ENCODE measurements around the gene ARID1B. TPM values are rescaled to one million over a fixed set of nuclear protein-coding genes. Genes with fewer than 3 reads are reported as not detected.

The ARID1B gene
- total RNA-seq, 1 donor from 2014 or later = 66.3 TPM

GRCh38 chr6:157168471-157168870 is 391.3 kb downstream of the ARID1B start:
- peaks cover 2% of the 10 kb centered on the region for H3K4me1 Mint-ChIP-seq (ENCODE audit: low read depth)
- no peak for DNase-seq (ENCODE audit: low spot score)
- H3K36me3 Mint-ChIP-seq (ENCODE audit: low read depth) = peaks cover 19% of the 10 kb centered on the region
- H3K9me3 Mint-ChIP-seq = no peaks in the 10 kb centered on the region
- H3K27ac Mint-ChIP-seq = no peak overlapping the region
- H3K4me3 Mint-ChIP-seq (ENCODE audit: low read depth) = no peak overlapping the region
- H3K27me3 Mint-ChIP-seq (ENCODE audit: low read depth) = no peaks in the 10 kb centered on the region
- intact Hi-C loops (cut with micrococcal nuclease) = no loop called here

- H3K27me3 Mint-ChIP-seq (ENCODE audit: low read depth) = no peaks in the 10 kb centered on the region
- no peaks in the 10 kb centered on the region for H3K9me3 Mint-ChIP-seq
- intact Hi-C loops (cut with micrococcal nuclease) = no loop called here
- H3K4me1 Mint-ChIP-seq (ENCODE audit: low read depth) = peaks cover 2% of the 10 kb centered on the region
- no peak for DNase-seq (ENCODE audit: low spot score)
- H3K27ac Mint-ChIP-seq = no peak overlapping the region
- H3K4me3 Mint-ChIP-seq (ENCODE audit: low read depth) = no peak overlapping the region
- H3K36me3 Mint-ChIP-seq (ENCODE audit: low read depth) = peaks cover 23% of the 10 kb centered on the region
Measured at GRCh38 chr6:157169226-157169625, 392.0 kb downstream of the ARID1B start.

GRCh38 chr6:157169656-157170055 is 392.5 kb downstream of the ARID1B start:
- Mint-ChIP-seq H3K4me3 (ENCODE audit: low read depth) (no peak overlapping the region), H3K36me3 (ENCODE audit: low read depth) (peaks cover 25% of the 10 kb centered on the region), H3K27me3 (ENCODE audit: low read depth) (no peaks in the 10 kb centered on the region), H3K4me1 (ENCODE audit: low read depth) (peaks cover 2% of the 10 kb centered on the region), H3K27ac (no peak overlapping the region), H3K9me3 (no peaks in the 10 kb centered on the region)
- DNase-seq (ENCODE audit: low spot score) = no peak
- intact Hi-C loops (cut with micrococcal nuclease) = no loop called here

GRCh38 chr6:157170535-157170934 is 393.4 kb downstream of the ARID1B start:
- H3K4me3 Mint-ChIP-seq (ENCODE audit: low read depth) = no peak overlapping the region
- H3K36me3 Mint-ChIP-seq (ENCODE audit: low read depth) = peaks cover 25% of the 10 kb centered on the region
- H3K9me3 Mint-ChIP-seq = no peaks in the 10 kb centered on the region
- peaks cover 2% of the 10 kb centered on the region for H3K4me1 Mint-ChIP-seq (ENCODE audit: low read depth)
- intact Hi-C loops (cut with micrococcal nuclease) = no loop called here
- no peak overlapping the region for H3K27ac Mint-ChIP-seq
- DNase-seq (ENCODE audit: low spot score) = no peak
- H3K27me3 Mint-ChIP-seq (ENCODE audit: low read depth) = no peaks in the 10 kb centered on the region

GRCh38 chr6:157171801-157172200 is 394.6 kb downstream of the ARID1B start:
- intact Hi-C loops (cut with micrococcal nuclease) = no loop called here
- Mint-ChIP-seq H3K27me3 (ENCODE audit: low read depth) (no peaks in the 10 kb centered on the region), H3K36me3 (ENCODE audit: low read depth) (peaks cover 25% of the 10 kb centered on the region), H3K4me1 (ENCODE audit: low read depth) (peaks cover 2% of the 10 kb centered on the region), H3K9me3 (no peaks in the 10 kb centered on the region), H3K27ac (no peak overlapping the region), H3K4me3 (ENCODE audit: low read depth) (no peak overlapping the region)
- no peak for DNase-seq (ENCODE audit: low spot score)

GRCh38 chr6:157172231-157172701 is 395.1 kb downstream of the ARID1B start:
- intact Hi-C loops (cut with micrococcal nuclease) = no loop called here
- H3K27ac Mint-ChIP-seq = no peak overlapping the region
- peaks cover 2% of the 10 kb centered on the region for H3K4me1 Mint-ChIP-seq (ENCODE audit: low read depth)
- DNase-seq (ENCODE audit: low spot score) = no peak
- no peaks in the 10 kb centered on the region for H3K27me3 Mint-ChIP-seq (ENCODE audit: low read depth)
- no peak overlapping the region for H3K4me3 Mint-ChIP-seq (ENCODE audit: low read depth)
- H3K36me3 Mint-ChIP-seq (ENCODE audit: low read depth) = peaks cover 22% of the 10 kb centered on the region
- H3K9me3 Mint-ChIP-seq = no peaks in the 10 kb centered on the region

- H3K27ac Mint-ChIP-seq = no peak overlapping the region
- peaks cover 2% of the 10 kb centered on the region for H3K4me1 Mint-ChIP-seq (ENCODE audit: low read depth)
- no peaks in the 10 kb centered on the region for H3K9me3 Mint-ChIP-seq
- no peak overlapping the region for H3K4me3 Mint-ChIP-seq (ENCODE audit: low read depth)
- intact Hi-C loops (cut with micrococcal nuclease) = no loop called here
- no peaks in the 10 kb centered on the region for H3K27me3 Mint-ChIP-seq (ENCODE audit: low read depth)
- DNase-seq (ENCODE audit: low spot score) = no peak
- H3K36me3 Mint-ChIP-seq (ENCODE audit: low read depth) = peaks cover 14% of the 10 kb centered on the region
Measured at GRCh38 chr6:157172830-157173536, 395.8 kb downstream of the ARID1B start.

- H3K9me3 Mint-ChIP-seq = no peaks in the 10 kb centered on the region
- H3K27ac Mint-ChIP-seq = no peak overlapping the region
- peaks cover 11% of the 10 kb centered on the region for H3K36me3 Mint-ChIP-seq (ENCODE audit: low read depth)
- peaks cover 2% of the 10 kb centered on the region for H3K4me1 Mint-ChIP-seq (ENCODE audit: low read depth)
- intact Hi-C loops (cut with micrococcal nuclease) = no loop called here
- no peaks in the 10 kb centered on the region for H3K27me3 Mint-ChIP-seq (ENCODE audit: low read depth)
- no peak overlapping the region for H3K4me3 Mint-ChIP-seq (ENCODE audit: low read depth)
- DNase-seq (ENCODE audit: low spot score) = no peak
Measured at GRCh38 chr6:157173776-157174175, 396.6 kb downstream of the ARID1B start.

- Mint-ChIP-seq H3K4me3 (ENCODE audit: low read depth) (no peak overlapping the region), H3K27ac (no peak overlapping the region), H3K36me3 (ENCODE audit: low read depth) (peaks cover 6% of the 10 kb centered on the region), H3K4me1 (ENCODE audit: low read depth) (peaks cover 2% of the 10 kb centered on the region), H3K27me3 (ENCODE audit: low read depth) (no peaks in the 10 kb centered on the region), H3K9me3 (no peaks in the 10 kb centered on the region)
- intact Hi-C loops (cut with micrococcal nuclease) = no loop called here
- DNase-seq (ENCODE audit: low spot score) = no peak
Measured at GRCh38 chr6:157174731-157175130, 397.6 kb downstream of the ARID1B start.

GRCh38 chr6:157177731-157178336 is 400.7 kb downstream of the ARID1B start:
- Mint-ChIP-seq H3K27ac (no peak overlapping the region), H3K9me3 (no peaks in the 10 kb centered on the region)

GRCh38 chr6:157181649-157182048 is 404.5 kb downstream of the ARID1B start:
- H3K4me3 Mint-ChIP-seq (ENCODE audit: low read depth) = no peak overlapping the region
- intact Hi-C loops (cut with micrococcal nuclease) = no loop called here
- no peaks in the 10 kb centered on the region for H3K27me3 Mint-ChIP-seq (ENCODE audit: low read depth)
- H3K36me3 Mint-ChIP-seq (ENCODE audit: low read depth) = peaks cover 26% of the 10 kb centered on the region
- H3K4me1 Mint-ChIP-seq (ENCODE audit: low read depth) = peaks cover 6% of the 10 kb centered on the region
- no peak for DNase-seq (ENCODE audit: low spot score)
- no peak overlapping the region for H3K27ac Mint-ChIP-seq
- H3K9me3 Mint-ChIP-seq = no peaks in the 10 kb centered on the region

More at GRCh38 chr6:157177731-157178336, 400.7 kb downstream of the ARID1B start:
- H3K36me3 Mint-ChIP-seq (ENCODE audit: low read depth) = peaks cover 8% of the 10 kb centered on the region
- DNase-seq (ENCODE audit: low spot score) = no peak
- peaks cover 3% of the 10 kb centered on the region for H3K4me1 Mint-ChIP-seq (ENCODE audit: low read depth)
- intact Hi-C loops (cut with micrococcal nuclease) = no loop called here
- no peak overlapping the region for H3K4me3 Mint-ChIP-seq (ENCODE audit: low read depth)
- H3K27me3 Mint-ChIP-seq (ENCODE audit: low read depth) = no peaks in the 10 kb centered on the region

- H3K36me3 Mint-ChIP-seq (ENCODE audit: low read depth) = peaks cover 30% of the 10 kb centered on the region
- H3K9me3 Mint-ChIP-seq = no peaks in the 10 kb centered on the region
- intact Hi-C loops (cut with micrococcal nuclease) = no loop called here
- no peak overlapping the region for H3K4me3 Mint-ChIP-seq (ENCODE audit: low read depth)
- no peak for DNase-seq (ENCODE audit: low spot score)
- peaks cover 6% of the 10 kb centered on the region for H3K4me1 Mint-ChIP-seq (ENCODE audit: low read depth)
- no peaks in the 10 kb centered on the region for H3K27me3 Mint-ChIP-seq (ENCODE audit: low read depth)
- no peak overlapping the region for H3K27ac Mint-ChIP-seq
Measured at GRCh38 chr6:157182503-157183264, 405.5 kb downstream of the ARID1B start.

Data from activated T-helper 2 cell treated with anti-CD3 and anti-CD28 coated beads, Interferon-gamma antibody, Interleukin-2, Interleukin-4, amounts not matched to agents 10 μg/mL and 5 μg/mL and 100 μg/mL, durations not matched to agents 14 hours and 24 hours and 36 hours (primary cell).